Measurements from ENCODE around the gene OOSP4B. TPM values are rescaled to one million over a fixed set of nuclear protein-coding genes. Genes with fewer than 3 reads are reported as not detected.

OOSP4B gene
- total RNA-seq, 6 donors from 2014 or later = not detected

DNA sequence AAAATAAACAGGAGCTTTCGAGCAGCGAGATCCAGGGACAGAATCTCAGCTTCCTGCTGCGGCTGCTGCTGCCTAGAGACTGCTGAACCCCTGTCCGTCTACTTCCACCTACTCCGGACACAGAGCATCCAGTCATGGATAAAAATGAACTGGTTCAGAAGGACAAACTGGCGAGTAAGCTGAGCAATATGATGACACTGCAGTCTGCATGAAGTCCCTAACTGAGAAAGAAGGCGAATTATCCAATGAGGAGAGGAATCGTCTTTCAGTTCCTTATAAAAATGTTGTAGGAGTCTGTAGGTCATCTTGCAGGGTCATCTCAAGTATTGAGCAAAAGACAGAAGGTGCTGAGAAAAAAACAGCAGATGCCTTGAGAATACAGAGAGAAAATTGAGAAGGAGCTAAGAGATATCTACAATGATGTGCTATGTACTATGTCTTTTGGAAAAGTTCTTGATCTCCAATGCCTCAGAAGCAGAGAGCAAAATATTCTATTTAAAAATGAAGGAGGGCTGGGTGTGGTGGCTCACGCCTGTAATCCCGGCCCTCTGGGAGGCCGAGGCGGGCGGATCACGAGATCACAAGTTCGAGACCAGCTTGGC is 60.3 kb downstream of the OOSP4B start:
- DNase-seq (peak in 1 of 2 donors; percentile 40), ATAC-seq (ENCODE audit: low FRiP score in 2 of 2) (no peak)
- TF ChIP-seq POLR2AphosphoS5 (IDR thresholded peaks at IDR 0.05) (no peak), EP300 (IDR thresholded peaks at IDR 0.05) (no peak), POLR2A (IDR thresholded peaks at IDR 0.05) (no peak)
- TF ChIP-seq, protein P1, sequence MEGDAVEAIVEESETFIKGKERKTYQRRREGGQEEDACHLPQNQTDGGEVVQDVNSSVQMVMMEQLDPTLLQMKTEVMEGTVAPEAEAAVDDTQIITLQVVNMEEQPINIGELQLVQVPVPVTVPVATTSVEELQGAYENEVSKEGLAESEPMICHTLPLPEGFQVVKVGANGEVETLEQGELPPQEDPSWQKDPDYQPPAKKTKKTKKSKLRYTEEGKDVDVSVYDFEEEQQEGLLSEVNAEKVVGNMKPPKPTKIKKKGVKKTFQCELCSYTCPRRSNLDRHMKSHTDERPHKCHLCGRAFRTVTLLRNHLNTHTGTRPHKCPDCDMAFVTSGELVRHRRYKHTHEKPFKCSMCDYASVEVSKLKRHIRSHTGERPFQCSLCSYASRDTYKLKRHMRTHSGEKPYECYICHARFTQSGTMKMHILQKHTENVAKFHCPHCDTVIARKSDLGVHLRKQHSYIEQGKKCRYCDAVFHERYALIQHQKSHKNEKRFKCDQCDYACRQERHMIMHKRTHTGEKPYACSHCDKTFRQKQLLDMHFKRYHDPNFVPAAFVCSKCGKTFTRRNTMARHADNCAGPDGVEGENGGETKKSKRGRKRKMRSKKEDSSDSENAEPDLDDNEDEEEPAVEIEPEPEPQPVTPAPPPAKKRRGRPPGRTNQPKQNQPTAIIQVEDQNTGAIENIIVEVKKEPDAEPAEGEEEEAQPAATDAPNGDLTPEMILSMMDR (IDR thresholded peaks at IDR 0.05) = no peak
- H3K9me3 ChIP-seq = no peaks in the 10 kb centered on the region
- H3K4me1 ChIP-seq = no peaks in the 10 kb centered on the region
- no peaks in the 10 kb centered on the region for H3K27me3 ChIP-seq
- H3K36me3 ChIP-seq = no peaks in the 10 kb centered on the region
- no peak overlapping the region for H3K4me3 ChIP-seq
- no peak overlapping the region for H3K27ac ChIP-seq
- 72 to 78% methylated on average over 15 of the region's 15 CpGs for WGBS, 2 donors

DNA sequence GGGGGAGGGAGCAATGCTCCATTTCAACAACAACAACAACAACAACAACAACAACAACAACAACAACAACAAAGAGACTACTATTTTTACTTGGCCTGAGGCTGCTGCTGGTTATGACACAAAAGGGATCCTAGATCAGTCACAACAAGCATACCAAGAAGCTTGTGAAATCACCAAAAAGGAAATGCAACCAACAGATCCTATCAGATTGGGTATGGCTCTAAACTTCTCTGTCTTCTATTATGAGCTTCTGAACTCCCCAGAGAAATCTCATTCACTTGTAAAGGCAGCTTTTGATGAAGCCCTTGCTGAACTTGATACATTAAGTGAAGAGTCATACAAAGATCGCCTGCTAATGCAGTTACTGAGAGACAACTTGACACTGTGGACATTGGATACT is 61.0 kb downstream of the OOSP4B start:
- H3K4me3 ChIP-seq = no peak overlapping the region
- ATAC-seq (ENCODE audit: low FRiP score in 2 of 2) = no peak
- no peaks in the 10 kb centered on the region for H3K36me3 ChIP-seq
- H3K27ac ChIP-seq = no peak overlapping the region
- H3K4me1 ChIP-seq = no peaks in the 10 kb centered on the region
- WGBS, 2 donors = 73 to 83% methylated on average over 1 of the region's 1 CpG
- no peak for DNase-seq
- H3K27me3 ChIP-seq = no peaks in the 10 kb centered on the region
- no peaks in the 10 kb centered on the region for H3K9me3 ChIP-seq
- no peak for TF ChIP-seq POLR2A (IDR thresholded peaks at IDR 0.05)
- no peak for TF ChIP-seq EP300 (IDR thresholded peaks at IDR 0.05)
- TF ChIP-seq POLR2AphosphoS5 (IDR thresholded peaks at IDR 0.05) = no peak
- TF ChIP-seq, protein P1 (IDR thresholded peaks at IDR 0.05) = no peak

DNA sequence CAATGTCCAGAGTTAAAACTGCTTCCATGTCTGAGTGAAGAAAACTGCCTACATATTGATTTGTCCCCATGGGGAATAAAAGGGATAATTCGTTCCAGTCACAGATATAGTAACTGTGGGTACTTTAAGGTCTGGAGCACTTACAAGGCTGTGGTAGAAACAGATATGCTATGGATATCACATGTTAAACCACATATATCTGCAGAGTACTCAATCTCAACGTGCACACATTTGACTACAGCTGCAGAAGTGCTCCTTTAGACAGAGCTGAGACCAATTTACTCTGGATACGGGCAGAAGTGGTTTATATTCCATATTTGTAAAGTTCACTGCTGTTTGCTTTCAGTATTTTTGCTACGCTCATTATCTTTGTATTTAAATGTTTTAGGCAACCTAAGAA is 61.8 kb downstream of the OOSP4B start:
- TF ChIP-seq, protein P1 (IDR thresholded peaks at IDR 0.05) = no peak
- TF ChIP-seq POLR2AphosphoS5 (IDR thresholded peaks at IDR 0.05) = no peak
- TF ChIP-seq EP300 (IDR thresholded peaks at IDR 0.05) = no peak
- TF ChIP-seq POLR2A (IDR thresholded peaks at IDR 0.05) = no peak
- no peak overlapping the region for H3K4me3 ChIP-seq
- whole genome bisulfite sequencing, 2 donors = 66 to 67% methylated on average over 4 of the region's 4 CpGs
- H3K27me3 ChIP-seq = no peaks in the 10 kb centered on the region
- H3K9me3 ChIP-seq = no peaks in the 10 kb centered on the region
- DNase-seq (no peak), ATAC-seq (ENCODE audit: low FRiP score in 2 of 2) (no peak)
- no peak overlapping the region for H3K27ac ChIP-seq
- no peaks in the 10 kb centered on the region for H3K36me3 ChIP-seq
- H3K4me1 ChIP-seq = no peaks in the 10 kb centered on the region

DNA sequence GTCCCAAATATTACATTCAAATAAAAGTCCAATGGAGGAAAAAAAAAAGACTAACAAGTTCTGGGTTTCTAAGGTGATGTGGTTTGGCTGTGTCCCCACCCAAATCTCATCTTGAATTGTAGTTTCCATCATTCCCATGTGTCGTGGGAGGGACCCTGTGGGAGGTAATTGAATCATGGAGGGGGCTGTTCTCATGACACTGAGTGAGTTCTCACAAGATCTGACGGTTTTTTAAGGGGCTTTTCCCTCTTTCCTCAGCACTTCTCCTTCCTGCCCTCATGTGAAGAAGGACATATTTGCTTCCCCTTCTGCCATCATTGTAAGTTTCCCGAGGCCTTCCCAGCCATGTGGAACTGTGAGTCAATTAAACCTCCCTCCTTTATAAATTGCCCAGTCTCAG is 63.6 kb downstream of the OOSP4B start:
- WGBS, 2 donors = 68% methylated on average over 3 of the region's 3 CpGs
- Histone ChIP-seq H3K9me3 (no peaks in the 10 kb centered on the region), H3K27ac (no peak overlapping the region), H3K36me3 (no peaks in the 10 kb centered on the region), H3K4me1 (no peaks in the 10 kb centered on the region), H3K27me3 (no peaks in the 10 kb centered on the region), H3K4me3 (no peak overlapping the region)
- no peak for DNase-seq
- no peak for ATAC-seq (ENCODE audit: low FRiP score in 2 of 2)
- TF ChIP-seq POLR2A (IDR thresholded peaks at IDR 0.05) = no peak
- TF ChIP-seq POLR2AphosphoS5 (IDR thresholded peaks at IDR 0.05) = no peak
- TF ChIP-seq, protein P1 (IDR thresholded peaks at IDR 0.05) = no peak
- no peak for TF ChIP-seq EP300 (IDR thresholded peaks at IDR 0.05)

Other genes with a start within 250 kb of the OOSP4B start
- gene MRPL16, start 206.4 kb upstream of the OOSP4B start, total RNA-seq = 10 to 100 TPM; 15.9 to 40.0 (median 35.0) TPM
- gene CBLIF, start 171.7 kb upstream of the OOSP4B start, total RNA-seq = not detected
- 1 to 10 TPM in 1 of 6 donors, not detected in 5; 1.1 TPM for gene TCN1, start 150.7 kb upstream of the OOSP4B start, total RNA-seq
- not detected for gene OOSP3, start 138.4 kb upstream of the OOSP4B start, total RNA-seq
- gene OOSP1, start 78.7 kb upstream of the OOSP4B start, total RNA-seq = under 1 TPM in 1 of 6 donors, not detected in 5; 0.91 TPM
- not detected for gene OOSP4A, start 53.1 kb upstream of the OOSP4B start, total RNA-seq
- not detected for gene OOSP2, start 23.2 kb downstream of the OOSP4B start, total RNA-seq
- gene MS4A3, start 39.5 kb downstream of the OOSP4B start, total RNA-seq = 1 to 10 TPM in 1 of 6 donors, under 1 TPM in 1, not detected in 4; 0.46 to 1.1 TPM
- gene MS4A2, start 71.5 kb downstream of the OOSP4B start, total RNA-seq = 10 to 100 TPM in 1 of 6 donors, 1 to 10 TPM in 5; 1.3 to 17.1 (median 4.8) TPM
- 100 to 1,000 TPM in 2 of 6 donors, 10 to 100 TPM in 4; 21.4 to 156 (median 97.0) TPM for gene MS4A6A, start 165.9 kb downstream of the OOSP4B start, total RNA-seq
- 10 to 100 TPM in 1 of 6 donors, 1 to 10 TPM in 4, under 1 TPM in 1; 0.89 to 27.2 (median 3.2) TPM for gene MS4A4E, start 226.0 kb downstream of the OOSP4B start, total RNA-seq